Upper lobe of left lung (tissue), 4 donors: ENCODE measurements around the gene PROSER2.
A peak's percentile ranks its signal among the peaks of the same experiment; 100 is the strongest.

ENCODE experiments used
- EP300 ChIP-seq, 4 donors: sonication (generic); formaldehyde crosslinking; IDR thresholded peaks; one replicate each; pipeline ENCODE4 v1.5.1; 2017; ENCODE audit warnings: antibody characterized with exemption in 4 of 4, control low read depth in 2 of 4
- POLR2A ChIP-seq, 4 donors: fragments of 450-650 bp; IDR thresholded peaks; one replicate each; pipeline ENCODE4 v1.5.1; 2016 to 2017; ENCODE audit warnings: antibody characterized with exemption in 4 of 4, mild to moderate bottlenecking in 2 of 4
- POLR2AphosphoS5 ChIP-seq, 2 donors: sonication (generic); formaldehyde crosslinking; IDR thresholded peaks; one replicate each; pipeline ENCODE4 v1.5.1; 2017; ENCODE audit warnings: antibody characterized with exemption in 2 of 2
- TF ChIP-seq, protein P1 (sequence below), 6 experiments: fragments of 450-650 bp in 4 of 6; fragments of 200-600 bp in 2 of 6; sonication (generic) in 2 of 6; IDR thresholded peaks; one replicate each; pipeline ENCODE4 v1.5.1; 2016 to 2019; ENCODE audit warnings: antibody characterized with exemption in 6 of 6

DNA sequence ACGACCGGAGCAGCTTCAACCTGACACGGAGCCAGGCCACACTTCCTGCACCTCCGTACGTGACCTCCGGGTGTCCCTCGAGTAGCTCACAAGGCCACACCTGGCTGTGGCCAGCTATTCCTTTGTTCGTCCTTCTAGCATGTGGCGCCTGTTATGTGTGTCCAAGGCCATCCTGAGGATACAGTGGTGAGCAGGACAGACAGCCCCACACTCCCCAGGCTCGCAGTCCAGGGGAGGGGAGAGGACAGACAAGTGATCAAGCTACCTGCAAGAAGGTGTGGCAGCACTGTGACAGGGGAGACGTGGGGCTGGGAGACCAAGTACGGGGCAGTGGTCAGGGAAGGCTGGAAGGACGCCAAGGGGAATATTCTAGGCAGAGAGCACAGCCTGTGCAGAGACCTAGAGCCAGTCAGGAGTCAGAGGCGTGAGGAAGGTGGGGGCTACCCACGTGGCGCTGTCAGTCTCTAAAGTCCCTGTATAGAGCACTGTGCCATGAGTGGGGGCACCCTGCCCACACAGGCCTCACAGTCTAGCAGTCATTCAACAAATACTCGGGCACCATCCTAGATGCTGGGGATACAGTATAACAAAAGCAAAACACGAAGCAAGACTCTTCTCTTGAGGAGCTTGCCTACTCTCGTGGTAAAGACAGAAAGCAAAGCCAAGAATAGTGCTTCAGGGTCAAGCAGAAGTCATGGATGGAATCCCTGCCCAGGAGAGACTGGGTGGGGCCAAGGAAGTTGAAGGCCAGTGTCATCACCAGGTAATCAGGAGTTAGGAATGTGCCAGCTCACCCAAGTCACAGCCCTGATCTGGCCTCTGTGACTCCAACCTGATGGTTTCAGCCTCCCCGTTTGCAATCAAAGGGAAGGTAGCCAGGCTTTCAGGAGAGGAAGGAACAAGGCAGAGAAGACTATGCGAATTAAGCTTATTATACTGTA lies 58.6 kb downstream of the PROSER2 start:
- TF ChIP-seq POLR2A (IDR thresholded peaks at IDR 0.05) (no peak), POLR2AphosphoS5 (IDR thresholded peaks at IDR 0.05) (no peak), EP300 (IDR thresholded peaks at IDR 0.05) (no peak)
- TF ChIP-seq, protein P1, sequence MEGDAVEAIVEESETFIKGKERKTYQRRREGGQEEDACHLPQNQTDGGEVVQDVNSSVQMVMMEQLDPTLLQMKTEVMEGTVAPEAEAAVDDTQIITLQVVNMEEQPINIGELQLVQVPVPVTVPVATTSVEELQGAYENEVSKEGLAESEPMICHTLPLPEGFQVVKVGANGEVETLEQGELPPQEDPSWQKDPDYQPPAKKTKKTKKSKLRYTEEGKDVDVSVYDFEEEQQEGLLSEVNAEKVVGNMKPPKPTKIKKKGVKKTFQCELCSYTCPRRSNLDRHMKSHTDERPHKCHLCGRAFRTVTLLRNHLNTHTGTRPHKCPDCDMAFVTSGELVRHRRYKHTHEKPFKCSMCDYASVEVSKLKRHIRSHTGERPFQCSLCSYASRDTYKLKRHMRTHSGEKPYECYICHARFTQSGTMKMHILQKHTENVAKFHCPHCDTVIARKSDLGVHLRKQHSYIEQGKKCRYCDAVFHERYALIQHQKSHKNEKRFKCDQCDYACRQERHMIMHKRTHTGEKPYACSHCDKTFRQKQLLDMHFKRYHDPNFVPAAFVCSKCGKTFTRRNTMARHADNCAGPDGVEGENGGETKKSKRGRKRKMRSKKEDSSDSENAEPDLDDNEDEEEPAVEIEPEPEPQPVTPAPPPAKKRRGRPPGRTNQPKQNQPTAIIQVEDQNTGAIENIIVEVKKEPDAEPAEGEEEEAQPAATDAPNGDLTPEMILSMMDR (IDR thresholded peaks at IDR 0.05), result peak in 3 of 6 experiments; percentile 9 to 35 (median 12)
